ENCODE data around the gene MYO10.
"Not testable (repeated sequence)": the region's sequence is repeated elsewhere in the genome, so short reads cannot be mapped to it uniquely, and the experiment has no call there.

MYO10 gene

DNA sequence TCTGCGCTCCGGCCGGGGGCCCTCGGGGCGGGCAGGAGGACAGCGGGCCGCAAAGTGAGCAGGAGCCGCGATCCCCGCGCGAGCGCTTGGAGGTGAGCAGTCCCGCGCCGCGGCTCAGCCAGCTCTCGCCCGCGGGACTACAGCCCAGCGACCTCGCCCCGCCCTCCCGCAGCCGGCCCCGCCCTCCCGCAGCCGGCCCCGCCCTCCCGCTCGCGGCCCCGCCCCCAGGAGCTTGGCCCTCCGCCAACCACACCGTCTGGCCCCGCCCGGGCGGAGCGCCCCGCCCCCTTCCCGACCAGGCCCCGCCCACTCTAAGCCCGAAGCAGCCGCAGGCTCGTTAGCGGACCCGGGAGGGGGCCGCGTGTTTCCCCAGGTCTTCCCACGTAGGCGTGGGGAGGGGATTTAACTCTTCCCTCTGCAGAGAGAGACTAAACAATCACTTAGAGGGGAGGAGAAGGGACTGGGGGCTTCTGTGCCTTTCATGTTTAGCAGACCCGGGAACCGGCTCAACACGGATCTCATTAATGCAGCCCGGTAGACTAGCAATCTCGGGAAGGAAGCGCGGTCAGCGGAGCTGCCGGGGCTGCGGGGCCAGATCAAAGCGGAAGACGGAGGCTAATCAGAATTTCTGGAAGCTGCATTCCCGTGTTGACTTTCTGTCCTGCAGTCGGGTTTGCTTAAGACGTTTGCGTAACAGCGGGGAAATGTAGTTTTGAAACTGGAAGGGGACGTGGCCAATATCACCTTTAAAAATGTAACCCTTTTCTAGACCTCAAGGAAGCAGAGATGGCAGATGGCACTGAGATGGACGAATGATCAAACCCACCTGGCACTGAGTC, at the start of gene MYO10:
Gene MYO10 (minus strand): TSS at position 139 of the 839 bp plus-strand sequence. CDS start 480 bp downstream, outside the sequence.
- peak; percentile 86 for DNase-seq (ENCODE audit: low read depth)

DNA sequence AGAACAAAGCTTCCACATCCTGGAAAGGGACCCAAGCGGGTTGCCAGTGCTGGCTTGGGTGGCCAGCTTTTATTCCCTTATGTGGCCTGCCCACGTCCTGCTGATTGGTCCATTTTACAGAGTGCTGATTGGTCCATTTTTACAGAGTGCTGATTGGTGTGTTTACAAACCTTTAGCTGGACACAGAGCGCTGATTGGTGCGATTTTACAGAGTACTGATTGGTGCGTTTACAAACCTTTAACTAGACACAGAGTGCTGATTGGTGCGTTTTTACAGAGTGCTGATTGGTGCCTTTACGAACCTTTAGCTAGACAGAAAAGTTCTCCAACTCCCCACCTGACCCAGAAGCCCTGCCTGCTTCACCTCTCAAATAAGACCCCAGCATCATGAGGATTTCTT, 49.2 kb upstream of the MYO10 start:
- DNase-seq (ENCODE audit: low read depth): not testable (repeated sequence)

DNA sequence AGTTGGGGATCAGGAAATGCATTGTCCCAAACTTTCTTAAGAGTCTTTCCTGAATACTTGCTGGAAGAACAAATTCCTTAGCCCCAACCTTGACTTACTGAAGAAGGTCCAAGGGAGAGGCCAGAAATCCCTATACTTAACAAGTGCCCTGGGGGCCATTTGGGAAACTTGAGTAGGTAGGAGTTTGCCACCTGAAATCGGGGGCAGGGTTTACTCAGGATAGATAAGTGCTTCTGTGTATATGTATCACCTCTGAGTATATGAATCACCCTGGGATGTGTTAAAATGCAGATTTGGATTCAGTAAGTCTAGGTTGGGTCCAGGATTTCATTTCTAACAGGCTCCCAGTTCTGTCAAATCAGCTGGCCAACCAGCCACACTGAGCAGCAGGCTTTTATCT, 47.9 kb upstream of the MYO10 start:
- DNase-seq (ENCODE audit: low read depth): no peak

DNA sequence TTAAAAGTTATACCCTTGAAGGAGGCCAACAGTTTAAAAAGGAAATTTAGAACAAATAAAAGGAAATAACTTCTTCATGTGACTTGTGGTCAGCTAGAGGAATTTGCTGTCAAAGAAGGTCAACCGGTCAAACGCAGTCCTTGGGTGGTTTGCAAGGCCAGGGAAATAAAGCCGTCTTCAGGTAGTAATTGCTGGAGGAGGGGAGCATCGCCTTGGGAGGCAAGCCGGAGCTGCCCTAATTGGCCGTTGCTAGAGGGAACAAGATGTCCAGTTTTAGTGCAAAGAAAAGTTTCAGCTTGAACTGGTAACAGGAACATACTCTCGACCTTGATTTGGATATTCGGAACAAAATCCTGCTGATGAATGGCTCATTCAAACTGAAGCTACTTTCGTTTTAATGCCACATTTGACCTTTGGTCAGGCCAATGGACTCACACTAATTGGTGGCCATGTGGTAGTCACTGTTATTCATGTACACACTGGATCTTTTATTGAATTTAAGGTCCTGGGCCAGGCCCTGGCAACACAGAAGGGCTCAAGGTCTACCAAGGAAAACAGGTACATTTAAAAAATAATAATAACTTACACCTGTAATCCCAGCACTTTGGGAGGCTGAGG, 47.0 kb upstream of the MYO10 start:
- DNase-seq (ENCODE audit: low read depth): peak; percentile 46

DNA sequence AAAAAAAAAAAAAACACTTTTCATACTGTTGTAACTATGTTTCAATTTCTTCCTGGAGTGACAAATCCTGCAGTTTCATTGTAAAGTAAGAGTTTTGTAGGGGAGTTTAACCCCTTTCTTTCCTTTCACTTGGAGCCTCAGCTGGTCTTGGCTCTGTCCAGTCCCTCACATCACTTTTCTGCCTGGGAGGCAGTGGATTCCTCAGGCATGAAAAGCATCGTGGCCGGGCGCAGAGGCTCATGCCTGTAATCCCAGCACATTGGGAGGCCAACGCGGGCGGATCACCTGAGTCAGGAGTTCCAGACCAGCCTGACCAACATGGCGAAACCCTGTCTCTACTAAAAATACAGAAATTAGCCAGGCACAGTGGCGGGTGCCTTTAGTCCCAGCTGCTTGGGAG, 45.6 kb upstream of the MYO10 start:
- no peak for DNase-seq (ENCODE audit: low read depth)

DNA sequence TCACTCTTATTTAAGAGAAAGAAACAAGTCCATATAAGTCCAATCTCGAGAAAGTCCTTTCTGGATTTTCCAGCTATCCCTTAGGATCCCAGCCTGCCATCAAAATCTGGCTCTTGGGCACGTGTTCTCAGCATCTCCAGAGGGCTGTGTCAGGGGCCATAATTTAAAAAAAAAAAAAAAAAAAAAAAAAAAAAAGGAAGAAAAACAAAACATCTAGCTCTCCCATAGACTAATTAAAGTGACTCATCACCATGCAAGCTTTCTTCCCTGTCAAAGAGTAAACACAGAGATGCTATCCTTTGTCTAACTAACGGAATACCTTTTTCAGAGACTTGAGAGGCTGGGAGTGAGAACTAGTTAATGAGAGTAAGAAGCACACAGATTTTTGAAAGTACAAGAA, 44.9 kb upstream of the MYO10 start:
- DNase-seq (ENCODE audit: low read depth): peak; percentile 68

DNA sequence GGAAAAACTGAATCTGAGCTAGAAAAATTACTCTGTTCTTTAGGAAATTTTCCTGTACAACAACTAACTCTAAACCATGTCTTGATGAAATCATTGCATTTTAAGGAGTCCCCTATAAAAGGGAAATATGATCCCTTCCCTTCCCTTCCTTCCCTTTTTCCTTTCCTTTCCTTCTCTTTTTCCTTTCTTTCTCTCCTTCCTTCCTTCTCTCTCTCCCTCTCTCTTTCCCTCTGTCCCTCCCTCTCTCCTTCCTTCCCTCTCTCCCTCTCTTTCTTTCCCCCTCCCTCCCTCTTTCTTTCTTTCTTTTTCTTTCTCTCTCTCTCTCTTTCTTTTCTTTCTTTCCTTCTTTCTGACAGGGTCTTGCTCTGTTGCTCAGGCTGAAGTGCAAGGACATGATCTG, 42.2 kb upstream of the MYO10 start:
- DNase-seq (ENCODE audit: low read depth): no peak

DNA sequence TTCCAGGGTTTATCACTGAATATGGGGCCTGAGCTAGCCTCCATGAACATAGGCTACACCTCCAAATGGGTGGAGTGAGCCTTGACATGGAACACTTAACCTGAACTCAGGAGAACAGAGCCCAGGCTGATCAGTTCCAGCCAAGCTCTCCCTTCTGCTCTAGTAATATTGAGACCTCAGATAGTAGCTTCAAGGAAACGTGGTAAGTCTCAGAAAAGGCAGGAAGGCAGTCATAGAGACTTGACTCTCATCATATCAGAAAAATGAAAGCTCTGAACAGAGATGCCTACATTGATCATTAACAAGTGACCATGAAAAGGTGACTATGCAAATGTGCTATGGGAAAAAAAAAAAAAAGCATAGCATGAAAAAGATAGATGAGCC, 40.5 kb upstream of the MYO10 start:
- no peak for DNase-seq (ENCODE audit: low read depth)

DNA sequence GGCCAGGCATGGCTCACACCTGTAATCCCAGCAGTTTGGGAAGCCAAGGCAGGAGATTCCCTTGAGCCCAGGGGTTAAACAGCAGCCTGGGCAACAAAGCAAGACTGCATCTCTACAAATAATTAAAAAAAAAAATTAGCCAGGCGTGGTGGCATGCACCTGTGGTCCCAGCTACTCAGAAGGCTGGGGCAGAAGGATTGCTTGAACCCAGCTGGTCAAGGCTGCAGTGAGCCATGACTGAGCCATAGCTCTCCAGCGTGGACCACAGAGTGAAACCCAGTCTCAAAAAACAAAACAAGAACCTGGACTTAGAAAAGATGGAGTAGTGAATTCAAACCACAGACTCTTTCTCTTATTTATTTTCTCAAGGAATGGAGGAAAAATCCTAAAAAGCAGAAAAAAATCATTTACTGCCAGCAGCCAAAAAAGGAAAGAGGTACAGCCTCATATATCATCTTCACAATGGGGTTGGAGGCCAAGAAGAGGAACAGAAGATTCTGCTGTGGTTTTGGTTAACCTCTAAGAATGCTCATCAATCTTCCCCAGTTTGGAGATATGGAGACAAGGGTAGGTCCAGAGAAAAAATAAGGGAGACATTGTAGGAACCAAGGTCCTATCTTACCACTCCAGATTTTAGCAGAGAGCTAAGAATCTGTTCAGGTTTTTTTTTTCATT, 40.0 kb upstream of the MYO10 start:
- no peak for DNase-seq (ENCODE audit: low read depth)

DNA sequence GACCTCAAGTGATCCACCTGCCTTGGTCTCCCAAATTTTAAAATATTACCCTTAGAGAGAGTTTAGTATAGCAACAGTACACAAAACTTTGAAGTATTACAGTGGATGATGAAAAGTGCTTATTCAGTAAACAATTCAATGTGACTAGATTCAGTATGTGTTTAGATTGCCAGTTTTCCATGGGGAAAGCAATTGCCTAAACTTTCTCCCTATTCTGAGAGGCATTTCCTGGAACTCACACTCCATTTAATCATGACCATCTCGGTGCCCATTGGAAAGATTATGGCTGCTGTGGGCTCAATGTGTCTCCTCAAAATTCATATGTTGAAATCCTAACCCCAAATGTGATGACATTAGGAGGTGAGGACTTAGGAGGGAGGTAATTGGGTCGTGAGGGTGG, 38.9 kb upstream of the MYO10 start:
- DNase-seq (ENCODE audit: low read depth): no peak

DNA sequence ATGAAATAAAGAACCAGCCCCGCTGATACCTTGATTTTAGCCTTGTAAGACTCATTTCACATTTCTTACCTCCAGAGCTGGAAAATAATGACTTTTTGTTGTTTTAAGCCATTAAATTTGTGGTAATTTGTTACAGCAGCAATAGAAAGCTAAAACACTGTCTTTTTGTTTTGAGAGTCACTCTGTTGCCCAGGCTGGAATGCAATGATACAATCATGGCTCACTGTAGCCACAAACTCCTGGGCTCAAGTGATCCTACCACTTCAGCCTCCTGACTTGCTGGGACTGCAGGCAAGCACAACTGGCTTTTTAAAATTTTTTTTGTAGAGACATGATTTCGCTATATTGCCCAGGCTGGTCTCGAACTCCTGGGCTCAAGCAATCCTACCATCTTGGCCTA, 34.7 kb upstream of the MYO10 start:
- DNase-seq (ENCODE audit: low read depth): peak; percentile 63

DNA sequence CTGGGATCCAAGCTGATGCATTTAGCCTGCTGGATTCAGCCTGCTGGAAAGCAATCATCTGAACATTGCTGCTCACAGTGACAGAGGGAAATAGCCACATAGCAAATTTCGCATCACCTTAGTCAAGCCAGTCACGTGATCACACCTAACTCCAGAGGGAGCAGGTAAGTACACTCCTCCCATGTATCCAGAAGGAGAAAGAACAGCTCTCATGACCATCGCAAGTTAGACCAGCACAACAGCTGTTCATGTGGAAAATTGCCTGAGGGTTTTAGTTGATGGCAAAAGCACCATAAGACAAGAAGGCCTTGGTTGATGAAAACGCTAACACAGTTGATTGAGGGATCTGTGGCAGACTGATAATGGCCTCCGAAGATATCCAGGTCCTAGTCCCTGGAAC, 34.2 kb upstream of the MYO10 start:
- DNase-seq (ENCODE audit: low read depth): no peak

DNA sequence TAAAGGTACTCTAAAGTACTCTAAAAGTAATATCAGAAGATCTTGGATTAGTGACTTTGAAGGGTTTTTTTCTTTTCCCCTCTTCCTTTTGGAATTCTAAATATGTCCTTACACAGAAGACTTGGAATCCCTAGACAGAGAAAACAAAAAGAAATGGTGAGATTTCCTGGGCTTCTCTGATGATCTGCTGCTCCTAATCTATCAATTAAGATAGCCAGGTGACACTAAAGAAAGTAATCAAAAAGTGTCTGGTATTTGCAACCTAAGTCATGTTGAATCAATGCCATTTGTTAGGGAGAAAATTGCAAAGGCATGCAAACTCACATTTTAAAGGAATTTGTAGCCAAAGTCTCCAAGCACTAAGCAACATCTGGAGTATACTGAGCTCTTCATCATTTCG, 29.5 kb upstream of the MYO10 start:
- no peak for DNase-seq (ENCODE audit: low read depth)

DNA sequence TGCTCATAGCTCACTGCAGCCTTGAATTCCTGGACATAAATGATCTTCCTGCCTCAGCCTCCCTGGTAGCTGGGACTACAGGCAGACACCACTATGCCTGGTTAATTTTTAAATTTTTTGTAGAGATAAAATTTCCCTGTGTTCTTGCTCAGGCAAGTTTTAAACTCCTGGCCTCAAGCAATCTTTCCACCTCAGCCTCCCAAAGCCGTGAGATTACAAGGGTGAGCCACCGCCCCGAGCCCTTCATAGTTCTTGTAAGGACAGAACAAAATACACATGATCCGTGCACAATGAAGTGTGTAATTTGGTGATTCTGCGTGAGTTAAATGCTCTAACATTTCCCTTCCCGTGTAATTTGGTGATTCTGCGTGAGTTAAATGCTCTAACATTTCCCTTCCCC, 27.7 kb upstream of the MYO10 start:
- no peak for DNase-seq (ENCODE audit: low read depth)

DNA sequence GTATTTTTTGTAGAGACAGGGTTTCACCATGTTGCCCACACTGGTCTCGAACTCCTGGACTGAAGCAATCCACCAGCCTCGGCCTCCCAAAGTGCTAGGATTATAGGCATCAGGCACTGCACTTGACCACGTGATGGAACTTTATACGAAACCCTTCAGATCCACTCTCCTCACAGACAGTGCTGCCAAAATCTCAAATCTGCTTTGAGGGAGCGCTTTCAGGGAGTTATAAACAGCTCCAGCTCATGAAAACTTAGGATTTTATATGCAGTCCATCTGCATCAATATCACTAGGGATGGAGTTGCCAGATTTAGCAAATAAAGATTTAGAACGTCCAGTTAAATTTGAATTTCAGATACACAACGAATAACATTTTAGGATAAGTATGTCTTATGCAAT, 25.0 kb upstream of the MYO10 start:
- no peak for DNase-seq (ENCODE audit: low read depth)

DNA sequence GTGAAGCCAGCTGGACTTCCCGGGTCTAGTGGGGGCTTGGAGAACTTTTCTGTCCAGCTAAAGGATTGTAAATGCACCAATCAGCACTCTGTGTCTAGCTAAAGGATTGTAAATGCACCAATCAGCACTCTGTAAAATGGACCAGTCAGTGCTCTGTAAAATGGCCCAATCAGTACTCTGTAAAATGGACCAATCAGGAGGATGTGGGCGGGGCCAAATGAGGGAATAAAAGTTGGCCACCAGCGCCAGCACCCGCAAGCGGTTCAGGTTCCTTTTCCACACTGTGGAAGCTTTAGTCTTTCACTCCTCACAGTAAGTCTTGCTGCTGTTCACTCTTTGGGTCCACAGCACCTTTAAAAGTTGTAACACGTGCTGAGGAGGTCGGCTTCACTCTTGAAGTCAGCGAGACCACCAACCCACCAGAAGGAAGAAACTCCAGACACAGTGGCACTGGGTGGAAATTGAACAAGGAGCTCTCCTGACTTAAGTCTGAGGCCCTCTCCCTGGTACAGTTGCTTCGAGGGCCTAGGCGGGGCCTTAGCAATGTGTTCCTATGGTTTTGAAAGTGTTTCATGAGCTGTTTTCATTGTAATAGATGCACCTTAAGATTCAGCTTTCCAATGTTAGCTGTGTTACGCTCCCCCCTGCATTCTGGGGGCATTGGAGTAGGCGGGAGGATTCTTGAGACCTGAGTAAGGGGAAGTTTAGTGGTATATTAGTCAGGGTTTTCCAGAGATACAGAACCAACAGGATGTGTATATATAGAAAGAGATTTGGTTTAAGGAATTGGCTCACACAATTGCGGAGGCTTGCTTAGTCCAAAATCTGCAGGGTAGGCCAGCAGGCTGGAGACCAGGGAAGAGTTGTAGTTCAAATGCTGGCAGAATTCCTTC, 21.5 kb upstream of the MYO10 start:
- peak; percentile 98 for DNase-seq (ENCODE audit: low read depth)

DNA sequence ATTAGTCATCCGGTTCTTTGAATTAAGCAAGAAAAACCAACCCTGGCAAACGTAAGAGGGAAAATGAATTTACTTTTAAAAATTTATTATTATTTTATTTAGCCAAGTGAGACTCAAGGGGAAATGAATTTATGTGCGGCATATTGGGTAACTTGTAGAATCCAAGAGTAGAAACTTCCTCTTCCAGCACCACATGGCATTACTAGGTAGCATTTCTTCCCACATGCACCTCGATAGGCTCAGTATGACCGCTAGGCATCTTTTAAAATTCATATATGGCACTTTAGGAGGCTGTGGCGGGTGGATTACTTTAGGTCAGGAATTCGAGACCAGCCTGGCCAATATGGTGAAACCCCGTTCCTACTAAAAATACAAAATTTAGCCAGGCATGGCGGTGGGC, 17.6 kb upstream of the MYO10 start:
- no peak for DNase-seq (ENCODE audit: low read depth)

DNA sequence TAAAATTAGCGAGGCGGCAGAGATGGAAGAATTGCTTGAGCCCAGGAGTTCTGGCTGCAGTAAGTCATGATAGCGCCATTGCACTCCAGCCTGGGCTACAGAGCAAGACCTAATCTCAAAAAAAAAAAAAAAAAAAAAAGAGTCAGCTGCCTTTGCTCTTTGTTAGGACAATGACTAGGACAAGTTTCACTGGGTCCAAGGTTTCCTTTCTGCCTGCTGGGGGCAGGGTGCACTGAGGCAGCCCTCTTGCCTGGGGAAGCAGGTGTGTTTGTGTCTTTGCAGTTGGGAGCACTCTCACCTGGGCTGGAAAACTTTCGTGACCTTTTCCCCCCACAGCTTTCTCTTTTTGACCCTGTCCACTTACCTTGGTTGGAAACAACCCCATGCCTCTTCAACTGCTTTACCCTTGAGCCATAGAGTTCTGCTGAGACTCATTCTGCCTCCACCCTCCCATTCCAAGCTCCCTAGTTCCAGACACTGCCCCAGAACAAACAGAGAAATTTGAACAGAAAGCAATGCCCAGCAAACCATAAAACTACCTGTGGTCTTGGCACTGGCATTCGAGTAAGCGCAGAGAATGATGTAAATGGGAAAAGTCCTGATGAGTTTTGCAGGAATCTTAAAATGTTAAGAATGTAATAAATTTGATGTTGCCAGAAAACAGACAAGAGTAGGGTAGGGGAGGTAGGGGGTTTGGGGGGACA, 17.0 kb upstream of the MYO10 start:
- DNase-seq (ENCODE audit: low read depth): no peak

DNA sequence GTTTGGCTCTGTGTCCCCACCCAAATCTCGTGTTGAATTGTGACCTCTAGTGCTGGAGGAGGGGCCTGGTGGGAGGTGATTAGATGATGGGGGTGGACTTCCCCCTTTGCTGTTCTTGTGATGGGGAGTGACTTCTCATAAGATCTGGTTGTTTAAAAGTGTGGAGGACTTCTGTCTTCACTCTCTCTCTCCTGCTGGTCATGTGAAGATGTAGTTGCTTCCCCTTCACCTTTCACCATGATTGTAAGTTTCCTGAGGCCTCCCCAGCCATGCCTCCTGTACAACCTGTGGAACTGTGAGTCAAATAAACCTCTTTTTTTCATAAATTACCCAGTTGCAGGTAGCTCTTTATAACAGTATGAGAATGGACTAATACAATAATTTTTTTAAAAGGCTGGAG, 10.6 kb upstream of the MYO10 start:
- no peak for DNase-seq (ENCODE audit: low read depth)

DNA sequence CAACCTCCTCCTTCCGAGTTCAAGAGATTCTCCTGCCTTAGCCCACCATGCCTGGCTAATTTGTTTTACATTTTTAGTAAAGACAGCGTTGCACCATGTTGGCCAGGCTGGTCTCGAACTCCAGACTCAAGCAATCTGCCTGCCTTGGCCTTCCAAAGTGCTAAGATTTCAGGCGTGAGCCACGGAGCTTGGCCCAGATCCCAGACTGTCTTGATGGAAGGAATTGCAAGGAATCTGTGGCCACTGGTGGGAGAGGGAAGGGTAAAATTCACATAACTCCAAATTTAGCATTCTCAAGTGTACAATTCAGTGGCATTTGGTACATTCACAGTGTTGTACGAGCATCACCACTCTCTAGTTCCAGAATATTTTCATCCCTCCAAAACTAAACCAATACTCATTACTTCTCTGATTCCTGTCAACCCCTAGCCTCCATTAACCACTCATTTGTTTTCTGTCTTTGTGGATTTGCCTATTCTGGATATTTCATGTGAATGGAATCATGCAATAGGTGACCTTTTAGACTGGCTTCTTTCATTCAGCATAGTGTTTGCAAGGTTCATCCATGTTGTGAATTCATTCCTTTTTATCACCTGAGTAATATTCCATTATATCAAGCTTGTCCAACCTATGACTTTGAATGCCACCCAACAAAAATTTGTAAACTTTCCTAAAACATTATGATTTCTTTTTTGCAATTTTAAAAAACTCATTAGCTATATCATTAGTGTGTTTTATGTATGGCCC, 8.9 kb upstream of the MYO10 start:
- no peak for DNase-seq (ENCODE audit: low read depth)

All from ELR (cell line).